Retinal pigment epithelial cell (primary cell): ENCODE results near the gene EP400.
"Not testable (repeated sequence)": the region's sequence is repeated elsewhere in the genome, so short reads cannot be mapped to it uniquely, and the experiment has no call there.

Experiments
- DNase-seq: peaks from one replicate; pipeline ENCODE4 v3.0.0-alpha.2; 2010; ENCODE audit warnings: low read depth
- H3K4me3 ChIP-seq: 2 replicates; pipeline ENCODE4 v1.5.1; 2011; ENCODE audit warnings: mild to moderate bottlenecking, low read length, control low read depth, moderate library complexity
- TF ChIP-seq, protein P1 (sequence below): conservative IDR thresholded peaks from 2 replicates; pipeline ENCODE4 v1.5.1; 2011; ENCODE audit warnings: low read depth, low read length, control low read depth, inconsistent platforms

Gene EP400

DNA sequence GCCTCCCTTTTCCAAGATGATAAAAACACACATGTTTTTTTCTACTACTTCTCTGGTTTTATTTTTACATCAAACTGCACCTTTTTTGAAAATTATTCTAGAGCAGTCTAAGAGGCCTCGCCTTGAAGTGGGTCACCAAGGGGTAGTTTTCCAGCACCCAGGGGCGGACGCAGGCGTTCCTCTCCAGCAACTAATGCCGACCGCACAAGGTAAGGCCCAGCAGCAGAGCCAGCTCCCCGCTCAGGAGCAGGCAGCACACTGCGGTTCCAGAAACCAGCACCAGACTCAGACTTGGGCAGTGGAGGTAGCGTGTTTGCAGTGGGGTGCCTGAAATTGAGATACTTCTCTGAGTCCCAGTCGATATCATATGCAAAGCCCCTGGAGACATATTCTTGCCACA is 31.6 kb downstream of the EP400 start:
- H3K4me3 ChIP-seq, result no peak overlapping the region
- TF ChIP-seq, protein P1, sequence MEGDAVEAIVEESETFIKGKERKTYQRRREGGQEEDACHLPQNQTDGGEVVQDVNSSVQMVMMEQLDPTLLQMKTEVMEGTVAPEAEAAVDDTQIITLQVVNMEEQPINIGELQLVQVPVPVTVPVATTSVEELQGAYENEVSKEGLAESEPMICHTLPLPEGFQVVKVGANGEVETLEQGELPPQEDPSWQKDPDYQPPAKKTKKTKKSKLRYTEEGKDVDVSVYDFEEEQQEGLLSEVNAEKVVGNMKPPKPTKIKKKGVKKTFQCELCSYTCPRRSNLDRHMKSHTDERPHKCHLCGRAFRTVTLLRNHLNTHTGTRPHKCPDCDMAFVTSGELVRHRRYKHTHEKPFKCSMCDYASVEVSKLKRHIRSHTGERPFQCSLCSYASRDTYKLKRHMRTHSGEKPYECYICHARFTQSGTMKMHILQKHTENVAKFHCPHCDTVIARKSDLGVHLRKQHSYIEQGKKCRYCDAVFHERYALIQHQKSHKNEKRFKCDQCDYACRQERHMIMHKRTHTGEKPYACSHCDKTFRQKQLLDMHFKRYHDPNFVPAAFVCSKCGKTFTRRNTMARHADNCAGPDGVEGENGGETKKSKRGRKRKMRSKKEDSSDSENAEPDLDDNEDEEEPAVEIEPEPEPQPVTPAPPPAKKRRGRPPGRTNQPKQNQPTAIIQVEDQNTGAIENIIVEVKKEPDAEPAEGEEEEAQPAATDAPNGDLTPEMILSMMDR, result no peak
- no peak for DNase-seq

DNA sequence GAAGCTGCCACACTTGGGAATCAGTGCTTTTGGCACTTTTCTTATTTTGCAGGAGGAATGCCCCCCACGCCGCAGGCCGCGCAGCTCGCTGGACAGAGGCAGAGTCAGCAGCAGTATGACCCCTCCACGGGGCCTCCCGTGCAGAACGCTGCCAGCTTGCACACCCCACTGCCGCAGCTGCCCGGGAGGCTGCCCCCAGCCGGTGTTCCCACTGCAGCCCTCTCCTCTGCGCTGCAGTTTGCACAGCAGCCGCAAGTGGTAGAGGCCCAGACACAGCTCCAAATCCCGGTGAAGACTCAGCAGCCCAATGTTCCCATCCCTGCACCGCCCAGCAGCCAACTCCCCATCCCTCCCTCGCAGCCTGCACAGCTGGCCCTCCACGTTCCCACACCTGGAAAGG is 32.3 kb downstream of the EP400 start:
- TF ChIP-seq, protein P1, result no peak
- DNase-seq, result no peak
- H3K4me3 ChIP-seq, result no peak overlapping the region

DNA sequence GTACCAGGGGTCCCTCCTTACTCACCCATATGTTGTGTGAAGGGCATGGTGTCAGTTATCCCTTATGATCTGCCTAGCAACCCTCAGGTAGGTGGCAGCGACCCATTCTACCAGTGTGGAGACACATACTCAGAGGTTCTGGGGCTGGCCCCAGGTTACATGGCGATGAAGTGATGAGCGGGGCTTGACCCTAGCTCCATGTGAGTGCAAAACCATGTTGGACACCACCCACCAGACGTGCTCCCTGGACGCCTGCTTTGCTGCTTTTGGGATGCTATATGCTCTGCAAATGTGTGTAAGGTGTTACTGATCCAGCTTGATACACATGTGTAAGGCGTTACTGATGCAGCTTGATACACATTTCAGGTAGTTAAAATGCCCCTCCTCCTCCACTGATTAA is 33.3 kb downstream of the EP400 start:
- TF ChIP-seq, protein P1, result no peak
- no peak for DNase-seq

DNA sequence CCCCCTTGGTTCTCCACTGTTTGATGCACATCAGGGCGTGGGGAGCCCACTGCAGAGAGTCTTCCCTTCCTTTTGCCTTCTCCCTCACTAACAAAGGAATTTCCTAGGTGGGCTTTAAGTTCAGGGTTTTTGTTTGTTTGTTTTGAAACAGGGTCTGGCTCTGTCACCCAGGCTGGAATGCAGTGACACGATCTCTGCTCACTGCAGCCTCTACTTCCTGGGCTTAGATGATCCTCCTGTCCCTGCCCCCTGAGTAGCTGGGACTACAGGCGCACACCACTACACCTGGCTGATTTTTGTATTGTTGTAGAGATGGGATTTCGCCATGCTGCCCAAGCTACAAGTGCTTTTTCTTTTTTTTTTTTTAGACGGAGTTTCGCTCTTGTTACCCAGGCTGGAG is 33.8 kb downstream of the EP400 start:
- DNase-seq, result no peak
- no peak overlapping the region for H3K4me3 ChIP-seq
- TF ChIP-seq, protein P1, result no peak

More for the DNA sequence above, 33.3 kb downstream of the EP400 start:
- H3K4me3 ChIP-seq, result no peak overlapping the region

DNA sequence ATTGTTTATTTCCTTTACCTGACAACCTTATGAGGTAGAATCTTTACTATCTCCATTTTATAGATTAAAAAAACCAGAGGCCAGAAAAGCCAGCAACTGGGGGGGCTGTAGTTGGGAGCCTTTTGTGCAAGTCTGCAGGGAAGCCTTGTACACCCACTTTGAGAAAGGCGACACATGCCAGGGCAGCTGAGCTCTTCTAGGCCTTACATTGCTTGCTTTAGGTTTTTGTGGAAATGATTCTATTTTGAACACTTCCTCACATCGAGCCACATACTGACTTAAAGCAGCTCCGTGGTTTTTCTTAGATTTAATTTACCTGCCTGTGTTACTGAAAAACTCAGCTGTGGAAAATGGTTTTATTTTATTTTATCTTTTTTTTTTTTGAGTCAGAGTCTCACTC is 34.6 kb downstream of the EP400 start:
- TF ChIP-seq, protein P1, result no peak
- H3K4me3 ChIP-seq, result no peak overlapping the region
- DNase-seq, result no peak

DNA sequence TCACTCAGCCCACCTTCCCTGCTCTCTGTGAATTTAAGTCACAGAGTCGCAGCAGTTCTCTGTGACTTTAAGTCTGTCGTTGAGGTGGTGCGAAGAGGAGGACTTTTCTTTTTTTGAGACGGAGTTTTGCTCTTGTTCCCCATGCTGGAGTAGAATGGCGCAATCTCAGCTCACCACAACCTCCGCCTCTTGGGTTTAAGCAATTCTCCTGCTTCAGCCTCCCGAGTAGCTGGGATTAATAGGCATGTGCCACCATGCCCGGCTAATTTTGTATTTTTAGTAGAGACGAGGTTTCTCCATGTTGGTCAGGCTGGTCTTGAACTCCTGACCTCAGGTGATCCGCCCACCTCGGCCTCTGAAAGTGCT is 35.8 kb downstream of the EP400 start:
- not testable (repeated sequence) for H3K4me3 ChIP-seq, DNase-seq

DNA sequence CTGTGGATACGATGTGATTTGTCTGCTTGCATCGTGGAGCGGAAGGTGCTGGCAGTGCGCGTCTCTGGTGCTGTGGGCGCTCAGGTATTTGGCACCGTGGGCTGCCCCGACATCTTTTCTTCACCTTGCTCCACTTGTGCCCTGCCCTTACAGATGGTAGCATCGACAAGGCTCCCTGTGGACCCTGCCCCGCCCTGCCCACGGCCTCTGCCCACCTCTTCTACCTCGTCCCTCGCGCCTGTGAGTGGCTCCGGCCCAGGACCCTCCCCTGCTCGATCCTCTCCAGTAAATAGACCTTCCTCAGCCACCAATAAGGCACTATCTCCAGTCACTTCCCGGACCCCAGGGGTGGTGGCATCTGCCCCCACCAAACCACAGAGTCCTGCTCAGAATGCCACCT is 36.6 kb downstream of the EP400 start:
- no peak overlapping the region for H3K4me3 ChIP-seq
- TF ChIP-seq, protein P1, result no peak
- DNase-seq, result no peak

DNA sequence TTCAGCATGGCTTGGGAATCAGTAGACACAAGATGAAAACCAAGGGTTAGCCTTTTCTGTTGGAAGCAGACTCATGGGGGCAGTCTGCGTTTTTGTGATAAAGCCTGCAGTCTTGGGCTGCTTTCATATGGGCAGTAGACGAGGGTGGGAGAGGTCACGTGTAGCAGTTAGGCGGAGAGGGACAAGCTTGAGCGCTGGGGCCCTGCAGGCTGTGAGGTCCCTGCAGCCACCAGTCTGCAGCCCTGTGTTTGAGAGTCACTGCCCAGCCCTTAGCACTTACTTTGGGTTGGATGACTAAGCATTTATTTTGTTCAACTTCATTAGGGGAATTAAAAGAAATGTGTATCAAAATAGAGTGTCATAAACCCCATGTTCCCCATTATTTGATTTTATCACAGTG is 37.2 kb downstream of the EP400 start:
- no peak for DNase-seq
- H3K4me3 ChIP-seq, result no peak overlapping the region
- TF ChIP-seq, protein P1, result no peak
